Head of caudate nucleus (tissue), 42 donors: ENCODE data around the gene FDXACB1.

Source experiments
- DNase-seq, 42 donors: peaks; one replicate each; pipeline versions ENCODE4 v3.0.0 to v3.0.0-alpha.2; 2020 to 2021; ENCODE audit warnings: mixed read lengths in 7 of 42
- intact Hi-C: fragments of 100-400 bp; cut with DNase I; formaldehyde crosslinking; loops from one replicate; pipeline ENCODE4 v1.15.0; 2022

Gene FDXACB1

DNA sequence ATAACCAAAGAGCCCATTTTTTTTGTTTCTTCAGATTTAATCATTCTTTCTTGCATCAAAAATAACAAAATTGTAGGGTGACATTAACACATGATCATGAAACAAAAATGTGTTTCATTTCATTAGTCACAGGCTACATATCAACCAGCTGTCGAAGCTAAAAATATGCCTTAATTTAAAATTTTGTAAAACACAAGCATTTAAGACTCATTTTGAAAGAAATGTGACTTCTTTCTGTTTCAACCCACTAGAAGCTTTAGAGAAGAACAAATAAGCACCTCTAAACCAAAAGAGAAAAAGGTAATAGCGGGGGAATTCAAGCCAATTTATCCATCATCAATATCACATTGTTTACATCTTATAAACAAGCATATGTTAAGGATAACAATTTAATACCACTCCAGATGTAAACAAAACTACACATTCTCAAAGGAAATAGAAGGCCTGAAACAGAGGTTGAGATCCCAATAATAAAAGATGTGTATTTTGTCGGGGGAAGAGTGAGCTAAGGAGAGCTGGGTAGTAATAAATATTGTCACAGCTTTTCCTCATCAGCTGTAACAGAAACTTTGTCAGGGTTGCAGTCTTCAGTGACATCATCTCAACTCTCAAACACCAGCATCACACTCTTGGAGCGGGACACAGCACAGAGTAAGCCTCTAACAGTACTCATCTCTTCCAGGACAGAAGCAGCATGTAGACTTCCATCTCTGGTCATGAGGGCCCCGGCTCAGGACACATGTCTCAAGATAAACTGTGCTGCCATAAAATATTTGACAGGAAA, 49.6 kb downstream of the FDXACB1 start:
- DNase-seq: no peak
- intact Hi-C loops: no loop called here

DNA sequence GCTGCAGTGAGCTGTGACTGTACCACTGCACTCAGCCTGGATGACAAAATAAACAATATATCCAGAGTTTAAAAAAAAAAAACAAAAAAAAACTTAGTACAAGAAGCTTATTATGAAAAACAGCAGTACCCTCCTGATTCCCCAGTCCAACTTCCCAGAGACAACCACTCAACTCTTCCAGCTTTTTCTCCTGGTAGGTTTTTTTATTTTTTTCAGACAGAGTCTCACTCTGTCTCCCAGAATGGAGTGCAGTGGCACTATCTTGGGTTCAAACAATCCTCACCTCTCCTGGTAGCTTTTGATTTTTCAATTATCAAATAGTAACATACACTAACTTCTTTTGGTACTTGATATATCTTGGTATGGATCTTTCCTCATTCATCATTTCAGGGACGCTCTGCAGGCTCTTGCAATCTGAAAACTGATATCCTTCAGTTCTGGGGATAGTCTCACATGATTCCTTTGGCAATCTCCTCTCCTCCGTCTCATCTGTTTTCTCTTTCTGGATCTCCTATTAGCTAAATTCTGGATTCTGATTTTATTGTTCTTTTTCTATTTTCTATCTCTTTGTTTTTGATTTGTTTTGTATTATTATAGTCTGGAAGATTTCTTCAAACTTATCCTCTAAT, 52.5 kb downstream of the FDXACB1 start:
- no peak for DNase-seq
- intact Hi-C loops: no loop called here
